ENCODE results near the gene ATP8A2. TPM values are rescaled to one million over a fixed set of nuclear protein-coding genes. Genes with fewer than 3 reads are reported as not detected.

The ATP8A2 gene
- polyA plus RNA-seq, 4 donors, result 5.4 to 6.7 (median 5.7) TPM

- DNase-seq (ENCODE audit: low read depth in 4 of 4, low spot score in 2 of 4), result no peak
Measured at GRCh38 chr13:25839371-25839770, 467.6 kb downstream of the ATP8A2 start.

GRCh38 chr13:25840261-25840660, 468.5 kb downstream of the ATP8A2 start:
- no peak for DNase-seq (ENCODE audit: low read depth in 4 of 4, low spot score in 2 of 4)

- DNase-seq (ENCODE audit: low read depth in 4 of 4, low spot score in 2 of 4), result no peak
Measured at GRCh38 chr13:25840931-25841330, 469.2 kb downstream of the ATP8A2 start.

GRCh38 chr13:25843692-25844091, 471.9 kb downstream of the ATP8A2 start:
- no peak for DNase-seq (ENCODE audit: low read depth in 4 of 4, low spot score in 2 of 4)

- no peak for DNase-seq (ENCODE audit: low read depth in 4 of 4, low spot score in 2 of 4)
Measured at GRCh38 chr13:25844559-25845434, 473.0 kb downstream of the ATP8A2 start.

- DNase-seq (ENCODE audit: low read depth in 4 of 4, low spot score in 2 of 4), result no peak
Measured at GRCh38 chr13:25846222-25846984, 474.6 kb downstream of the ATP8A2 start.

GRCh38 chr13:25847145-25847544, 475.4 kb downstream of the ATP8A2 start:
- DNase-seq (ENCODE audit: low read depth in 4 of 4, low spot score in 2 of 4), result no peak

- no peak for DNase-seq (ENCODE audit: low read depth in 4 of 4, low spot score in 2 of 4)
Measured at GRCh38 chr13:25847635-25848626, 476.2 kb downstream of the ATP8A2 start.

GRCh38 chr13:25848812-25849745, 477.3 kb downstream of the ATP8A2 start:
- DNase-seq (ENCODE audit: low read depth in 4 of 4, low spot score in 2 of 4), result no peak

- DNase-seq (ENCODE audit: low read depth in 4 of 4, low spot score in 2 of 4), result no peak
Measured at GRCh38 chr13:25857830-25858229, 486.1 kb downstream of the ATP8A2 start.

- DNase-seq (ENCODE audit: low read depth in 4 of 4, low spot score in 2 of 4), result no peak
Measured at GRCh38 chr13:25859528-25859927, 487.8 kb downstream of the ATP8A2 start.

GRCh38 chr13:25860265-25860664, 488.5 kb downstream of the ATP8A2 start:
- no peak for DNase-seq (ENCODE audit: low read depth in 4 of 4, low spot score in 2 of 4)

- DNase-seq (ENCODE audit: low read depth in 4 of 4, low spot score in 2 of 4), result no peak
Measured at GRCh38 chr13:25860862-25861261, 489.1 kb downstream of the ATP8A2 start.

GRCh38 chr13:25862156-25862555, 490.4 kb downstream of the ATP8A2 start:
- DNase-seq (ENCODE audit: low read depth in 4 of 4, low spot score in 2 of 4), result no peak

GRCh38 chr13:25864116-25864515, 492.3 kb downstream of the ATP8A2 start:
- DNase-seq (ENCODE audit: low read depth in 4 of 4, low spot score in 2 of 4), result no peak

GRCh38 chr13:25864936-25865335, 493.2 kb downstream of the ATP8A2 start:
- DNase-seq (ENCODE audit: low read depth in 4 of 4, low spot score in 2 of 4), result no peak

- no peak for DNase-seq (ENCODE audit: low read depth in 4 of 4, low spot score in 2 of 4)
Measured at GRCh38 chr13:25865391-25865790, 493.6 kb downstream of the ATP8A2 start.

- DNase-seq (ENCODE audit: low read depth in 4 of 4, low spot score in 2 of 4), result no peak
Measured at GRCh38 chr13:25867038-25867437, 495.3 kb downstream of the ATP8A2 start.

- DNase-seq (ENCODE audit: low read depth in 4 of 4, low spot score in 2 of 4), result no peak
Measured at GRCh38 chr13:25868490-25868889, 496.7 kb downstream of the ATP8A2 start.
